HEK293 (cell line): Measurements from ENCODE around the gene PRSS2.

Source experiments
- CTCF ChIA-PET: fragments of 350-600 bp; formaldehyde crosslinking; extraction: SDS; loops from one replicate; lab custom pipeline; 2021; ENCODE audit warnings: antibody characterized with exemption; lab: Yijun Ruan, JAX
- POLR2A ChIA-PET: fragments of 300-600 bp; formaldehyde crosslinking; extraction: SDS; loops from one replicate; lab custom pipeline; 2020; ENCODE audit warnings: antibody characterized with exemption, inconsistent platforms; lab: Yijun Ruan, JAX
- H3K27ac ChIP-seq: fragments of 200-500 bp; sonication (Bioruptor generic); 2 replicates; pipeline ENCODE4 v1.5.1; 2014; ENCODE audit warnings: low read depth, low read length, control low read depth, inconsistent platforms; ENCODE audit errors: extremely low read depth
- H3K36me3 ChIP-seq, 2 experiments: fragments of 200-500 bp in 1 of 2; sonication (Bioruptor generic) in 1 of 2; 1 replicate in 1 of 2; 2 replicates in 1 of 2; pipeline ENCODE4 v1.5.1; 2014 to 2017; ENCODE audit warnings: inconsistent platforms in 2 of 2, low read length in 2 of 2; ENCODE audit not compliant: control insufficient read depth in 2 of 2, insufficient read depth in 1 of 2
- H3K4me1 ChIP-seq: fragments of 200-500 bp; sonication (Bioruptor generic); 2 replicates; pipeline ENCODE4 v1.5.1; 2014; ENCODE audit warnings: mild to moderate bottlenecking, low read length, inconsistent platforms; ENCODE audit not compliant: control insufficient read depth, insufficient read depth
- H3K4me3 ChIP-seq: 2 replicates; pipeline ENCODE4 v1.5.1; 2011; ENCODE audit warnings: low read depth, mild to moderate bottlenecking, control low read depth, low read length, moderate library complexity
- H3K9me3 ChIP-seq: fragments of 200-500 bp; sonication (Bioruptor generic); 2 replicates; pipeline ENCODE4 v1.5.1; 2014; ENCODE audit warnings: low read depth, low read length, inconsistent platforms; ENCODE audit not compliant: control insufficient read depth, insufficient read depth
- AEBP2 ChIP-seq: fragments of 450-650 bp; formaldehyde crosslinking; IDR thresholded peaks from 2 replicates; pipeline ENCODE4 v1.5.1; 2016; ENCODE audit warnings: missing biosample characterization, missing genetic modification characterization, borderline replicate concordance
- BCL11B ChIP-seq: fragments of 450-650 bp; formaldehyde crosslinking; IDR thresholded peaks from 2 replicates; pipeline ENCODE4 v1.5.1; 2016; ENCODE audit warnings: low read depth, missing biosample characterization, missing genetic modification characterization
- GFI1B ChIP-seq: fragments of 450-650 bp; formaldehyde crosslinking; IDR thresholded peaks from 2 replicates; pipeline ENCODE4 v1.5.1; 2016; ENCODE audit warnings: missing biosample characterization, missing genetic modification characterization
- GLI2 ChIP-seq: fragments of 450-650 bp; formaldehyde crosslinking; IDR thresholded peaks from 2 replicates; pipeline ENCODE4; 2017; ENCODE audit warnings: missing biosample characterization, missing genetic modification characterization, low read depth, borderline replicate concordance
- KLF7 ChIP-seq: fragments of 450-650 bp; formaldehyde crosslinking; IDR thresholded peaks from 2 replicates; pipeline ENCODE4 v1.5.1; 2016; ENCODE audit warnings: missing biosample characterization, missing genetic modification characterization, borderline replicate concordance
- KLF8 ChIP-seq: fragments of 450-650 bp; formaldehyde crosslinking; IDR thresholded peaks from 2 replicates; pipeline ENCODE4 v1.5.1; 2016; ENCODE audit warnings: missing biosample characterization, missing genetic modification characterization
- SCRT1 ChIP-seq: fragments of 450-650 bp; formaldehyde crosslinking; IDR thresholded peaks from 2 replicates; pipeline ENCODE4 v1.5.1; 2016; ENCODE audit warnings: missing biosample characterization, missing genetic modification characterization, borderline replicate concordance
- SCRT2 ChIP-seq: fragments of 450-650 bp; formaldehyde crosslinking; IDR thresholded peaks from 2 replicates; pipeline ENCODE4 v1.5.1; 2016; ENCODE audit warnings: missing biosample characterization, missing genetic modification characterization
- ZBTB1 ChIP-seq: fragments of 450-650 bp; formaldehyde crosslinking; IDR thresholded peaks from 2 replicates; pipeline ENCODE4 v1.5.1; 2016; ENCODE audit warnings: missing biosample characterization, missing genetic modification characterization
- ZBTB48 ChIP-seq: fragments of 450-650 bp; formaldehyde crosslinking; IDR thresholded peaks from 2 replicates; pipeline ENCODE4 v1.5.1; 2016; ENCODE audit warnings: missing biosample characterization, missing genetic modification characterization
- ZBTB7A ChIP-seq: fragments of 450-650 bp; formaldehyde crosslinking; IDR thresholded peaks from 2 replicates; pipeline ENCODE4 v1.5.1; 2016; ENCODE audit warnings: low read depth, missing biosample characterization, missing genetic modification characterization
- ZNF114 ChIP-seq: fragments of 450-650 bp; formaldehyde crosslinking; IDR thresholded peaks from 2 replicates; pipeline ENCODE4 v1.5.0; 2017; ENCODE audit warnings: missing biosample characterization, missing genetic modification characterization
- ZNF121 ChIP-seq: fragments of 450-650 bp; formaldehyde crosslinking; IDR thresholded peaks from 2 replicates; pipeline ENCODE4 v1.5.1; 2016; ENCODE audit warnings: missing biosample characterization, missing genetic modification characterization
- ZNF214 ChIP-seq: fragments of 450-650 bp; formaldehyde crosslinking; IDR thresholded peaks from 2 replicates; pipeline ENCODE4 v1.5.1; 2017; ENCODE audit warnings: missing biosample characterization, mild to moderate bottlenecking, missing genetic modification characterization, borderline replicate concordance
- ZNF23 ChIP-seq: fragments of 450-650 bp; formaldehyde crosslinking; IDR thresholded peaks from 2 replicates; pipeline ENCODE4 v1.5.1; 2016; ENCODE audit warnings: missing biosample characterization, missing genetic modification characterization, borderline replicate concordance
- ZNF37A ChIP-seq: fragments of 450-650 bp; IDR thresholded peaks from 2 replicates; pipeline ENCODE4 v1.5.1; 2018; ENCODE audit warnings: missing biosample characterization, missing genetic modification characterization
- ZNF555 ChIP-seq: fragments of 450-650 bp; formaldehyde crosslinking; conservative IDR thresholded peaks from 2 replicates; pipeline ENCODE4 v1.5.1; 2017; ENCODE audit warnings: missing biosample characterization, mild to moderate bottlenecking, missing genetic modification characterization, inconsistent platforms
- ZNF558 ChIP-seq: fragments of 450-650 bp; formaldehyde crosslinking; IDR thresholded peaks from 2 replicates; pipeline ENCODE4 v1.5.1; 2016; ENCODE audit warnings: missing biosample characterization, missing genetic modification characterization
- ZNF560 ChIP-seq: fragments of 450-650 bp; formaldehyde crosslinking; IDR thresholded peaks from 2 replicates; pipeline ENCODE4 v1.5.1; 2017; ENCODE audit warnings: missing biosample characterization, missing genetic modification characterization, borderline replicate concordance
- ZNF621 ChIP-seq: fragments of 450-650 bp; formaldehyde crosslinking; IDR thresholded peaks from 2 replicates; pipeline ENCODE4 v1.5.1; 2017; ENCODE audit warnings: missing biosample characterization, missing genetic modification characterization
- ZNF660 ChIP-seq: fragments of 450-650 bp; IDR thresholded peaks from 2 replicates; pipeline ENCODE4 v1.5.1; 2018; ENCODE audit warnings: missing biosample characterization, mild to moderate bottlenecking, missing genetic modification characterization
- ZNF670 ChIP-seq: fragments of 450-650 bp; formaldehyde crosslinking; IDR thresholded peaks from 2 replicates; pipeline ENCODE4 v1.5.1; 2016; ENCODE audit warnings: missing biosample characterization, missing genetic modification characterization, low read depth

Gene PRSS2

DNA sequence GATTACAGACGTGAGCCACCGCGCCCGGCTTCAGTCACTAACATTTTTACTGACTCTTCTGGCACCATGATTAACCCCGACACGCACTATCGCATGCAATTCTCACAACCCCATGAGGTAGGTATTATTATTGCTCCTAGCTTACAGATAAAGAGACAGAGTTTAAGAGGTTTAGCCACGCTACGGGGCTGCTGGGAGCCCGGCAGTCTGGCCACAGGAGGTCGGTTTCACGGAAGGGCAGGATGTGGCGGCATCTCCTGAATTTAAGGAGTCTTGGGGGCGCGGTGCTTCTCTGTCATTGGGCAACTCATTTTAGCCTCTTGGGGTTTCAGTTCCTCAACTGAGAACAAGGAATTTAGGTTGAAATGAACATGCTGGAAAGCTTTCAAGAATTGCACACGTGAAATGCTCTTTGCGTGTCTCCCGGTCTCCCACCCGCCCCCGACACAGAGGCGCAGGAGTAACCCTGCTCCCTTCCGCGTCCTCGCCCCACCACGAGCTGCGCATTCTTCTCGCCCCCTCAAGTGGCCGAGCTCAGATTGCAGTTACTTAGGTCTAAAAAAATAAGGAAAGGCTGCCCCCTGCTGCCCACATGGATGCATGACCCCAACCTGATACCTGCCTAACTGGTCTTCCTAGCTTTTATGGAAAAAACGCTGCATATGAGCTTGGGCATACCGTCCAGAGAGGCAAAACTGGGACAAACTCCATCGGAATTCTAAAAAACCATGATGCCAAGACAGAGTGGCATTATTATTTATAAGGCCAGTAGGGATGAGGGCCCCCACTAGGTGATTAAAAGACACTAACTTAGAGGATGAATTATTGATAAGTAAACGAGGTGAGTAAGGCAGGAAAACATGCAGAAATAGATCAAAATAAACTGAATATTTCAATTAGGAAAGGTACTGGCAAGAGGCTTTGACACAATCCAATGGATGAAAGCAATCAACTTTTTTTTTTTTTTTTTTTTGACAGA lies 12.4 kb downstream of the PRSS2 start (continued):
- no peak for TF ChIP-seq AEBP2 (tag by site-specific recombination)
- TF ChIP-seq GLI2 (tag by site-specific recombination) = no peak
- TF ChIP-seq BCL11B (tag by site-specific recombination) = no peak
- TF ChIP-seq ZNF558 (tag by site-specific recombination) = no peak
- TF ChIP-seq ZBTB1 = no peak
- 0 out of 2 replicates have a peak, but pooled peaks have one; percentile 39 for TF ChIP-seq ZNF660 (tag by site-specific recombination)
- TF ChIP-seq SCRT1 (tag by site-specific recombination) = no peak
- no peak for TF ChIP-seq KLF8 (tag by site-specific recombination)
- no peak for TF ChIP-seq ZNF621 (tag by site-specific recombination)
- no peak for TF ChIP-seq ZNF555 (tag by site-specific recombination)
- no peak for TF ChIP-seq GFI1B (tag by site-specific recombination)

GRCh38 chr7:142784096-142784495 lies 13.3 kb downstream of the PRSS2 start:
- Histone ChIP-seq H3K4me3 (no peak overlapping the region), H3K4me1 (no peaks in the 10 kb centered on the region), H3K27ac (no peak overlapping the region), H3K9me3 (no peaks in the 10 kb centered on the region), H3K36me3 (no peaks in the 10 kb centered on the region)
- POLR2A ChIA-PET = no interaction called here
- CTCF ChIA-PET = interaction anchor here (0.9 to 6.0 kb wide), 14 partner anchors 9 to 258 kb away, joined by 3 to 116 read pairs (median 8); no protein-coding TSS in a partner anchor
- no peak for TF ChIP-seq ZBTB7A
- TF ChIP-seq, all 188 proteins: peak for 0

GRCh38 chr7:142784716-142785115 lies 13.9 kb downstream of the PRSS2 start:
- no peaks in the 10 kb centered on the region for H3K4me1 ChIP-seq
- no peaks in the 10 kb centered on the region for H3K36me3 ChIP-seq
- TF ChIP-seq SCRT2 (no peak), KLF7 (tag by site-specific recombination) (no peak), ZNF121 (no peak), ZNF560 (tag by site-specific recombination) (no peak), ZNF23 (tag by site-specific recombination) (no peak), ZNF37A (tag by site-specific recombination) (no peak), ZBTB48 (tag by site-specific recombination) (no peak), ZNF214 (no peak), ZNF670 (tag by site-specific recombination) (no peak), ZNF114 (tag by site-specific recombination) (no peak)
- H3K4me3 ChIP-seq = no peak overlapping the region
- H3K9me3 ChIP-seq = no peaks in the 10 kb centered on the region
- ChIA-PET POLR2A (no interaction called here), CTCF (interaction anchor here (0.6 to 6.0 kb wide), 7 partner anchors 9 to 374 kb away, joined by 3 to 116 read pairs (median 23); no protein-coding TSS in a partner anchor)
- H3K27ac ChIP-seq = no peak overlapping the region
